Suprapubic skin (tissue), 4 donors: ENCODE data around the gene TMEFF1. TPM values are rescaled to one million over a fixed set of nuclear protein-coding genes. Genes with fewer than 3 reads are reported as not detected.

Source experiments
- DNase-seq, 2 donors: peaks; one replicate each; pipeline ENCODE4 v3.0.0-alpha.2; 2019; ENCODE audit warnings: low spot score in 2 of 2
- H3K27ac ChIP-seq: fragments of 200-600 bp; sonication (generic); one replicate; pipeline ENCODE4 v1.5.1; 2019
- H3K27me3 ChIP-seq: fragments of 200-600 bp; sonication (generic); one replicate; pipeline ENCODE4 v1.5.1; 2019
- H3K36me3 ChIP-seq: fragments of 200-600 bp; sonication (generic); one replicate; pipeline ENCODE4 v1.5.1; 2019
- H3K4me1 ChIP-seq: fragments of 200-600 bp; sonication (generic); one replicate; pipeline ENCODE4 v1.5.1; 2019
- H3K4me3 ChIP-seq: fragments of 200-600 bp; sonication (generic); one replicate; pipeline ENCODE4 v1.5.1; 2019; ENCODE audit warnings: mild to moderate bottlenecking
- H3K9me3 ChIP-seq: fragments of 200-600 bp; sonication (generic); one replicate; pipeline ENCODE4 v1.5.1; 2019
- EP300 ChIP-seq: sonication (generic); formaldehyde crosslinking; IDR thresholded peaks from one replicate; pipeline ENCODE4 v1.6.1; 2017; ENCODE audit warnings: antibody characterized with exemption
- POLR2A ChIP-seq, 2 donors: fragments of 450-650 bp; IDR thresholded peaks; one replicate each; pipeline ENCODE4 v1.6.1; 2017; ENCODE audit warnings: antibody characterized with exemption in 2 of 2, mild to moderate bottlenecking in 2 of 2, moderate library complexity in 2 of 2
- POLR2AphosphoS5 ChIP-seq, 3 donors: sonication (generic); formaldehyde crosslinking; IDR thresholded peaks; one replicate each; pipeline ENCODE4 v1.6.1; 2017; ENCODE audit warnings: antibody characterized with exemption in 3 of 3
- WGBS: methylation state at CpG from one replicate; pipeline ENCODE4 v1.1.5; 2018; 5-methylcytosine and 5-hydroxymethylcytosine counted together
- total RNA-seq, 4 donors: library from RNA; depleted of rRNA; stranded (reverse); fragments of >200 nt; gene quantifications; one replicate each; pipeline ENCODE4 v1.1.0, GENCODE V29; 2016
- TF ChIP-seq, protein P1 (sequence below), 2 donors: fragments of 200-600 bp in 1 of 2; fragments of 450-650 bp in 1 of 2; sonication (generic) in 1 of 2; IDR thresholded peaks; one replicate each; pipeline ENCODE4 v1.5.1; 2016 to 2019; ENCODE audit warnings: antibody characterized with exemption in 2 of 2, mild to moderate bottlenecking in 1 of 2, moderate library complexity in 1 of 2

The TMEFF1 gene
- total RNA-seq, 4 donors from 2014 or later: 0.32 to 0.49 TPM; not detected in 2

DNA sequence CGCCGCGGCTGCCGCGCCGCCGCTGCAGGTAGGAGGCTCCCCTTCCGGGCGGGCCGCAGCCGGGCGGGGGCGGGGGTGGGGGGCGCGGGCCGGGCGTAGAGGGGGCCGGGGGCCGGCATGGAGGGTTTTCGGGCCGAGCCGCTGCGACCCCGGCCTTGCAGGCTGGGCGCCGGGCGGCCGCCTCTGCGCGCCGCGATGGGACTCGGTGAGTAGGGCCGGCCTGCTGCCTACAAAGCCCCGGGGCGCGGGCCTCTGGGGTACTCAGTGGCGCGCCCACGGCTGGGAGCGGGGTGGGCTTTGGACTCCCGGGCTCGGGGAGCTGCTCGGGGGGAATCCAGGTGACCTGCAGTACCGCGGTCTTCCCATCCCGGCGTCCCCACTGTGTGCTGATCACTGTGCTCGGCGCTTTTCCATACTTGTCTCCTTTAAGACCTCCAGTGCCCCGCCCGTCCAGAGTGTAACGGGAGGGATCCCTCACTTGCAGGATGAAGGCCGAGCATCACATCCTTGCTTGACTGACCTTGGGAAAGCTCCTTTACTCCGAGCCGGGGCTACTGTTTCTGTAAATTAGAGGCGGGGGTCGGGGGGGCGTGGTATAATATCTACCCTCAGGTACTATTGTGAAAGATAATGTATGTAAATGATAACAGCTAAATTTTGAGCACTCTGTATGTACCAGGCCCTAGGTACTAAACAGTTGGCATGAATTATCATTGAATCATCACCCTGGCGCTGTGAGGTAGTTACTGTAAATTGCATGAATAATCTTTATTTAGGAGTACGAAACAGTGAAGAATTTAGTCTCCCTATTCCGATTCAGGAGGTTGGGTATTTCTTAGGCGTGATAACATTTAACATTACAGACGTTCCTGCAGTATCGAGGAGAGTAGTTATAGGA is 45.3 kb upstream of the TMEFF1 start:
- H3K27ac ChIP-seq: peak overlapping the region; percentile 87
- no peaks in the 10 kb centered on the region for H3K9me3 ChIP-seq
- H3K27me3 ChIP-seq: no peaks in the 10 kb centered on the region
- H3K4me3 ChIP-seq: peak overlapping the region; percentile 86
- H3K36me3 ChIP-seq: no peaks in the 10 kb centered on the region
- no peak for TF ChIP-seq POLR2AphosphoS5 (IDR thresholded peaks at IDR 0.05)
- no peak for TF ChIP-seq EP300
- TF ChIP-seq, protein P1, sequence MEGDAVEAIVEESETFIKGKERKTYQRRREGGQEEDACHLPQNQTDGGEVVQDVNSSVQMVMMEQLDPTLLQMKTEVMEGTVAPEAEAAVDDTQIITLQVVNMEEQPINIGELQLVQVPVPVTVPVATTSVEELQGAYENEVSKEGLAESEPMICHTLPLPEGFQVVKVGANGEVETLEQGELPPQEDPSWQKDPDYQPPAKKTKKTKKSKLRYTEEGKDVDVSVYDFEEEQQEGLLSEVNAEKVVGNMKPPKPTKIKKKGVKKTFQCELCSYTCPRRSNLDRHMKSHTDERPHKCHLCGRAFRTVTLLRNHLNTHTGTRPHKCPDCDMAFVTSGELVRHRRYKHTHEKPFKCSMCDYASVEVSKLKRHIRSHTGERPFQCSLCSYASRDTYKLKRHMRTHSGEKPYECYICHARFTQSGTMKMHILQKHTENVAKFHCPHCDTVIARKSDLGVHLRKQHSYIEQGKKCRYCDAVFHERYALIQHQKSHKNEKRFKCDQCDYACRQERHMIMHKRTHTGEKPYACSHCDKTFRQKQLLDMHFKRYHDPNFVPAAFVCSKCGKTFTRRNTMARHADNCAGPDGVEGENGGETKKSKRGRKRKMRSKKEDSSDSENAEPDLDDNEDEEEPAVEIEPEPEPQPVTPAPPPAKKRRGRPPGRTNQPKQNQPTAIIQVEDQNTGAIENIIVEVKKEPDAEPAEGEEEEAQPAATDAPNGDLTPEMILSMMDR (IDR thresholded peaks at IDR 0.05): no peak
- TF ChIP-seq POLR2A (IDR thresholded peaks at IDR 0.05): no peak
- 10% methylated on average over 14 of the region's 65 CpGs for WGBS
- DNase-seq: peak; percentile 73 to 82
- H3K4me1 ChIP-seq: peaks cover 26% of the 10 kb centered on the region

DNA sequence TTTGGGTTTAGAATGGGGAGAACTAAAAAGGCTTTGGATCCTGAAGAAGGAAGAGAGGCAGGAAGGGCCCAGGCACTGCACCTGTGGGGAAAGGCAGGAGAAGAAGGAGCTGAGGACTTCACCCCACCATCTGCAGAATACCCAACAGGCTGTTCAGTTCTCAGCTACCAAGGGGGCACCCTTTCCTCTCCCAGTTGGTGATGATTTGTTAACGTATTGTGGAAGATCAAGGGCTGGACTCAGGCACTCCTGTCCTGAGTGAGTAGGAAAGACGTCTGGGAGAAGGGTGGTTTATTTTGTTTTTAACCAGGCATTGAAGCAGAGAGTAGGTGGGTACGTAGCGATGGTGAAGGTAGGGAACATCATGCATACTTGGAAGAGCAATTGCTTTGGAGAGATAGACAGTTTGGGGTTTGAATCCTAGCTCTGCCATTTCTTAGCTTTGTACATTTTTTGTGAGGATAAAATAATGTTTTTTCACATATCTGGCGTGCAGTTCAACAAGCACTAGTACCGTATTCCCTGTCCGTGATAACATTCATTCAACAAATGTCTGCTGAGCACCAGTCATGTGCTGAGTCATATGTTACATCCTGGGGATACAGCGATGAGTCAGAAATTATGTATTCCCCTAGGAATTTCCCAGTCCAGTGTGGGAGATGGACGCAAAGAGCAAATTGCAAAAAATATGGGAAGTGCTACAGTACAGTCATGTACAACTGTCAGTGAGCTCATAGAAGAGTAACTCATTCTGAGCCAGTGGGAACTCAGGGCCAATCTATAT is 43.9 kb upstream of the TMEFF1 start:
- H3K27me3 ChIP-seq: no peaks in the 10 kb centered on the region
- no peaks in the 10 kb centered on the region for H3K9me3 ChIP-seq
- H3K27ac ChIP-seq: peak overlapping the region; percentile 60
- WGBS: 47% methylated on average over 9 of the region's 9 CpGs
- TF ChIP-seq, protein P1 (IDR thresholded peaks at IDR 0.05): no peak
- TF ChIP-seq POLR2AphosphoS5 (IDR thresholded peaks at IDR 0.05): peak in 1 of 3 donors; percentile 69
- no peak for TF ChIP-seq EP300
- H3K4me3 ChIP-seq: no peak overlapping the region
- no peaks in the 10 kb centered on the region for H3K36me3 ChIP-seq
- DNase-seq: no peak
- peaks cover 26% of the 10 kb centered on the region for H3K4me1 ChIP-seq

DNA sequence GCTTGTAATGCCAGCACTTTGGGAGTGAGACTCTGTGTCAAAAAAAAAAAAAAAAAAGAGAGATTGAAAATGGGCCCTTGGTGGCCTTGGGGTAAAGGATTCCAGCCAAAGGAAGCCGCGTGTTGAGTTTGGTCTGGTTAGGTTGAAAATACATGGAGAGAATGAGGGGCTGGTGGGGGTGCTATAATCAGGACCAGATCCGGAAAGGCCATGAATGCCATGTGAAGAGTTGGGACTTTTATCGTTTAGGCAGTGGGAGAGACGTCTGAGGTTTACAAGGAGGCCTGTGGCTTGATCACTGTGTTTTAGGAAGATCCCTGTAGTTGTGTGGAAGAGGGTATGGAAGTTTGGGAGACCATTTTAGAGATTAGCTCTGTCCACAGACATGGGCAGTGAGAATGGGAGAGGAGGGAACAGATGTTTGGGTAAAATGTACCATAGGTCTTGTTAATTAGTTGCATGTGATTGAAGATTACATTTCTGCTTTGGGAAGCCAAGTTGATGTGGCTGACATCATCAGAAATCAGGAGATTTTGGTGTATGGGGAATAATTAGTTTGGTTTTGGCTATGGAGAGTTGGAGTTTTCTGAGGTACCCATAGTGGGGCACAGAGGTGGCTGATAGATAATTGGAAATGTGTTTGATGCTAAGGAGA is 42.5 kb upstream of the TMEFF1 start:
- H3K4me3 ChIP-seq: no peak overlapping the region
- no peak overlapping the region for H3K27ac ChIP-seq
- H3K4me1 ChIP-seq: peaks cover 26% of the 10 kb centered on the region
- H3K27me3 ChIP-seq: no peaks in the 10 kb centered on the region
- no peak for DNase-seq
- no peaks in the 10 kb centered on the region for H3K36me3 ChIP-seq
- 85% methylated on average over 5 of the region's 5 CpGs for WGBS
- no peaks in the 10 kb centered on the region for H3K9me3 ChIP-seq
- TF ChIP-seq EP300 (no peak), POLR2A (IDR thresholded peaks at IDR 0.05) (no peak)
- TF ChIP-seq, protein P1 (IDR thresholded peaks at IDR 0.05): no peak

DNA sequence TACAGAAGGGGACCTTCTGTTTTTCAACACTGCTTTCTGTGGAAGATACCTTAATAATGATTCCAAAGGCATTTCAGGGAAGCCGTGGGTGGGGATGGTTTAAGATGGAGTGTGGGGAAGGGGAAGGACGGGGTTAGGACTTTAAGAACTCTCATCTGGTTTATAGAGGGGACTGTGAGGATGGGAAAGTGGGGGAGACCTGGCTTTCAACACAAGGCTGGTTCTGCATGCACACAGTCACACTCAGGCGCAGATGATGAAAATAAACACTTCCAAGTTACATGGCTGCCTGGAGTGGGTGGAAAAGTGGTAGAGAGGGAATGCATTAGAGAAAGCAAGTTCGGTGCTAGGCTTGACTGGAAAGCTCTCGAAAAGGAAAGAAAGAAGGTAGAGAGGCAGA is 41.1 kb upstream of the TMEFF1 start:
- TF ChIP-seq, protein P1 (IDR thresholded peaks at IDR 0.05): no peak
- TF ChIP-seq EP300: no peak
- TF ChIP-seq POLR2A (IDR thresholded peaks at IDR 0.05): no peak
- no peak for TF ChIP-seq POLR2AphosphoS5 (IDR thresholded peaks at IDR 0.05)
- H3K9me3 ChIP-seq: no peaks in the 10 kb centered on the region
- no peaks in the 10 kb centered on the region for H3K27me3 ChIP-seq
- no peak for DNase-seq
- 97% methylated on average over 5 of the region's 5 CpGs for WGBS
- peaks cover 21% of the 10 kb centered on the region for H3K4me1 ChIP-seq
- no peak overlapping the region for H3K4me3 ChIP-seq
- H3K27ac ChIP-seq: no peak overlapping the region
- H3K36me3 ChIP-seq: no peaks in the 10 kb centered on the region
